Urothelium cell line (cell line): Measurements from ENCODE around the gene FGD6.
"Not testable (repeated sequence)": the region's sequence is repeated elsewhere in the genome, so short reads cannot be mapped to it uniquely, and the experiment has no call there.

Experiments
- DNase-seq: peaks from one replicate; pipeline ENCODE4 v3.0.0; 2011; ENCODE audit warnings: low spot score, mixed read lengths
- FAIRE-seq: peaks from 2 replicates; lab custom pipeline; 2011; peaks lifted over from hg19 to GRCh38; lab: Jason Lieb, UNC

The FGD6 gene

GRCh38 chr12:95217377-95218149 lies at the start of gene FGD6, which contains the start of gene VEZT:
FGD6 (minus strand) TSS chr12:95217467; CDS start chr12:95217240, 227 bp downstream.
VEZT (plus strand) TSS chr12:95217807; CDS start chr12:95217851, 44 bp downstream.
- peak; percentile 91 for DNase-seq
- peak; percentile 42 for FAIRE-seq

GRCh38 chr12:95266254-95266653 lies 49.0 kb upstream of the FGD6 start:
- FAIRE-seq: no peak
- no peak for DNase-seq

GRCh38 chr12:95265765-95266164 lies 48.5 kb upstream of the FGD6 start:
- no peak for DNase-seq

GRCh38 chr12:95262808-95263207 lies 45.5 kb upstream of the FGD6 start:
- DNase-seq (no peak), FAIRE-seq (no peak)

More at GRCh38 chr12:95265765-95266164, 48.5 kb upstream of the FGD6 start:
- no peak for FAIRE-seq

GRCh38 chr12:95261109-95261508 lies 43.8 kb upstream of the FGD6 start:
- no peak for FAIRE-seq
- DNase-seq: no peak

GRCh38 chr12:95259368-95259767 lies 42.1 kb upstream of the FGD6 start:
- no peak for DNase-seq
- FAIRE-seq: no peak

- DNase-seq: no peak
- FAIRE-seq: no peak
Observed at GRCh38 chr12:95258803-95259202, 41.5 kb upstream of the FGD6 start.

DNA sequence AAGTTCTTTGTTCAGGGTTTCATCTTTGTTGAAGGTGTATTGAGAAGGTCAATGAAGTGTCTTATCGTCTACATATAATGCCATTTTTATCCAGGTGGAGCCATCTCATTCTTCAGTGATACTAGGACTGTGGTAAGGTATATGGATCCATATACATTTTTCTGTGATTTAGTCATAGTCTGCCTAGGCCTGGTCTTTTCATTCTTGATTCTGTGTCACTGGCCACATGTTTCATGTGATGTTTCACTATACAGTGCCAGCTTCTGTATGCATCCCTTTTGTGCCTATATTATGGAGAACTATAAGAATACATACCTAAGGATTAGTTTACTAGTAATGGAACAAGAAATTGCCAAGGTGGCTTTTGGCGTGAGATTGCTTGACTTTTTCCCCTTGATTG lies 40.9 kb upstream of the FGD6 start:
- no peak for FAIRE-seq

DNA sequence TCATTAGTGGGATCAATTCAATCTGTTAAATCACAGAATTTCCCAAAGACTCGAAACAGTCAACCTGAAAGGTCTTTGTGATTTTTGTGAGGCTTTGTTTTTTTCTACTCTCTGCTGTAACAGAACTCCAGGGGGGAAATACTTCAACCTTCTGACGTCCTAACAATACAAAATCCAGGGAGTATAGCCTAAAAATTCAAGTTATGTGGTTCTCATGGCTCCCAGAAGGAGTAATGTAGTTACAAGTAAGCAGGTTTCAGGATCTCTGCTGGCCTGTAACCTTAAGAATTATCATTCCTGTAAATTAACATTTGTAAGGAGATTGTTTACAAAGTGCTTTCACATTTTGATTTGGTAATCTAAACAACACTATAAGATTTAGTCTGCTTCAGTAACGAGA lies 40.3 kb upstream of the FGD6 start:
- FAIRE-seq: no peak

More for the DNA sequence above, 40.9 kb upstream of the FGD6 start:
- no peak for DNase-seq

DNA sequence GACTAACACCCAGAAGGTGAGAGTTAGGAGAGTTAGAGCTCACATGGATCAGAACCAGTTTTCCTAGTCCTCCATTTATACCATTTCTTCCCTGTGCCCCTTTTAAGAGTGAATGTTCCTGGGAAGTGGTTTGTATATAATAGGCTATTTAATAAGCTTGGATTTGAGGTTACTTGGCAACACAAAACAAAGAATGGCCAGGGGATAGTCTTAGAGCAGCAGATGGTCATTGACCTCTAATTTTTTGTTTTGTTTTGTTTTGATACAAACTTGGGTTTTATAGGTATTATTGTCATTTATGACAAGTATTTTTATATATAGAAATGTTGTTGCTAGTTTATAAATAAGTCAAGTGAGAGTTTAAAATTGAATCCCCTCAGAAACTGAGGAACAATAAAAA lies 36.1 kb upstream of the FGD6 start:
- DNase-seq (no peak), FAIRE-seq (no peak)

More for the DNA sequence above, 40.3 kb upstream of the FGD6 start:
- no peak for DNase-seq

DNA sequence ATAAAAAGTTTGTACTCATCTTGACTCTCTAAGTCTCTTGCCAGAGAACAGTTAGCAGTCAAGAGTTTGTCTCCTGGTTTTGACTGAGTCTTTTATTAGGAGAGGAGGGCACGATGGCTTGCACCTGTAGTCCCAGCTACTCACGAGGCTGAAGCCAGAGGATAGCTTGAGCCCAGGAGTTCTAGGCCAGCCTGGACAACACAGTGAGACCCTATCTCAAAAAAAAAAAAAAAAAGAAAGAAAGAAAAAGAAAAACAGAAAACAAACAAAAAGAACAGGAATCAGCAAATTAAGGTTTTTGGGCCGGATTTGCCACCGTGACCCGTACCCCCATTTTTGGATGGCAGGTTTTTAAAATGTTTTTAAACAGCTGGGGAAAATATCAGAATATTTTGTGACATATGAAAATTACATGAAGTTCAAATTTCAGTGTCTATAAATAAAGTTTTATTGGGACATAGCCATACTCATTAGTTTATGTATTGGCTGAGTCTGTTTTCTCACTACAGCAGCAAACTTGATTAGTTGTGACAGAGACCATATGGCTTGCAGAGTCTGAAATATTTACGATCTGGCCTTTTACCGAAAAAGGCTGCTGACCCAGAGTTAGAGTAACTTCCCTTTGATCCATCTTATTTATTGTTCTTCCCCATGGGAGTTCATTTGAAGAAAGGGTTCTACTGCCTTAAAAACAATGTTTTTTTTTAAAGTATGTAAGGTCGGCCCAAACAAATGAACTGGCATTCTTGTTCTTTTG lies 31.5 kb upstream of the FGD6 start:
- FAIRE-seq (no peak), DNase-seq (no peak)

DNA sequence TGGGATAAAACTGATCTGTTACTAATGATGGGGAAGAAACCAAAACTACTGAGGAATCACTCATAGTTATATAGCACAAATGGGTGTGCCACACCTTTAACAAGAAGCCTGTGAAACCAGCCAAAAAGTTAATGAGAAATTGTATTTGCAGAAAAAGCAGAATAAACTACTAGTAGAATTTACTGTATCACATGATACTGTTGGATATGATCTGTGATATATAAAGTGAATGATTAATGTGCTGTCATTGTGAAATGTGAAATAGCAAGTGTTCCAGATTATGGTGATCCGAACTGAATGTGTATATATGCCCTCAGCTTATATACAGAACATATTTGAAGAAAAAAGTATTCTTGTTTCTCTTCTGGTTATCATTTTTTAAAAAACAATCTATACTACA lies 30.8 kb upstream of the FGD6 start:
- DNase-seq (no peak), FAIRE-seq (no peak)

DNA sequence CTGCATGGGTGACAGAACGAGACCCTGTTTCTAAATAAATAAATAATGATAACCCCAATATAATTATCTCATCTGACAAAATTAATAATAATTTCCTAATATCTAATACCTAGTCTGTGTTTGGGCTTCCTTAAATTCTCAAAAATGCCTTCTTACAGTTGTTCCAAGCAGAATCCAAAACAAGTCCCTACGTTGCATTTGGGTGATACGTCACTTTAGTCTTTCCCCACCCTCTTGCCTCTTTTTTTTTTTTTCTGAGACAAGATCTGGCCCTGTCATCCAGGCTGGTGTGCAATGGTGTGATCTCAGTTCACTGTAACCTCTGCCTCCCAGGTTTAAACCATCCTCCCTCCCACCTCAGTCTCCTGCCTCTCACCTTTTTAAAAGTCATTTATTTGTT lies 27.1 kb upstream of the FGD6 start:
- FAIRE-seq (no peak), DNase-seq (no peak)

- DNase-seq (no peak), FAIRE-seq (no peak)
Observed at GRCh38 chr12:95243497-95244183, 26.4 kb upstream of the FGD6 start.

DNA sequence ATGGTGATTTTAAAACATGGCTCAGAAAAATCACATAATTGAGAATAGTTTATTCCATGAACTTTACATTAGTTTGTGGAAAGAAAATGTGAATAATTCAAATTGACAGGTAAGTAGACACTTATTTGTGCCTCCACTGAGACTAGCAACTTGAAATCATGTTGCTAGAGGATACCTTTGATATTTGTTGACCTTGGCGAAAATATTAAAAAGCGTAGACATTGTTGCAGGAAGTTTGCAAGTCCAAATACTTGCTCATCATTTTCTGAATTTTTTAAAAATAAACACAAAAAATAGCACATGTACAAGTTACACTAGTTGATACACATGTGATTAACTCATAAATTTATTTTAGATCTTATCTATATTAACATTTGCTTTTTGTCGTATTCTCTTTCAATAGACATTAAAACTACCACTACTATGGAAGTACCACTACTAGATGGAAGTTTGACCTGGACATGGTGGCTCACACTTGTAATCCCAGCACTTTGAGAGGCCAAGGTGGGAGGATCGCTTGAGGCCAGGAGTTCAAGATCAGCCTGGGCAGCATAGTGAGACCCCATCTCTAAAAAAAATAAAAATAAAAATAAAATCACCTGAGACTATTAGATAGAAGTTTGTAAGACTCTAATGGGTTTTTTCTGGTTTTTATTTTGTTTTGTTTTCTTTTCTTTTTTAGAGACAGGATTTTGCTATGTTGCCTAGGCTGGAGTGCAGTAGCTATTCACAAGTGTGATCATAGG lies 24.7 kb upstream of the FGD6 start:
- FAIRE-seq (no peak), DNase-seq (no peak)

DNA sequence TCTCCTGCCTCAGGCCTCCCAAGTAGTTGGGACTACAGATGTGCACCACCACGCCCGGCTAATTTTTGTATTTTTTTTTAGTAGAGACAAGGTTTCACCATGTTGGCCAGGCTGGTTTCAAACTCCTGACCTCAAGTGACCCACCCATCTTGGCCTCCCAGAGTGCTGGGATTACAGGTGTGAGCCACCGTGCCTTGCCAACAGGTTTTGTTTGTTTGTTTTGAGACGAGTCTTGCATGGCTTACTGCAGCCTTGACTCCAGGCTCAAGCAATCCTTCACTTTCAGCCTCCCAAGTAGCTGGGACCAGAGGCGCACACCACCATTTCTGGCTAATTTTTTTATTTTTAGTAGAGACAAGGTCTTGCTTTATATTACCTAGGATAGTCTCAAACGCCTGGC lies 23.9 kb upstream of the FGD6 start:
- not testable (repeated sequence) for FAIRE-seq, DNase-seq

- no peak for FAIRE-seq
- DNase-seq: no peak
Observed at GRCh38 chr12:95240556-95240955, 23.3 kb upstream of the FGD6 start.

DNA sequence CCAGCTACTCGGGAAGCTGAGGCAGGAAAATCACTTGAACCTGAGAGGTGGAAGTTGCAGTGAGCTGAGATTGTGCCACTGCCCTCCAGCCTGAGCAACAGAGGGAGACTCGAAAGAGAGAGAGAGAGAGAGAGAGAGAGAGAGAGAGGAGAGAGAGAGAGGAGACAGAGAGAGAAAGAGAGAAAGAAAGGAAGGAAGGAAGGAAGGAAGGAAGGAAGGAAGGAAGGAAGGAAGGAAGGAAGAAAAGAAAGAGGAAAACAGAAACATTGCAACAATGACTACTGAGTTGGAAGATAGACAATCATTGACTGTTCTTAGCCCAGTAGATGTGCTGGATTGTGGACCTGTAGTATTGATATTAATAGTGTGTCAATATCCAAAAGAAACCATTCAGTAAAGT lies 22.6 kb upstream of the FGD6 start:
- FAIRE-seq, DNase-seq: not testable (repeated sequence)

GRCh38 chr12:95239216-95239615 lies 21.9 kb upstream of the FGD6 start:
- DNase-seq: no peak
- FAIRE-seq: no peak

GRCh38 chr12:95238150-95238549 lies 20.9 kb upstream of the FGD6 start:
- FAIRE-seq (no peak), DNase-seq (no peak)

DNA sequence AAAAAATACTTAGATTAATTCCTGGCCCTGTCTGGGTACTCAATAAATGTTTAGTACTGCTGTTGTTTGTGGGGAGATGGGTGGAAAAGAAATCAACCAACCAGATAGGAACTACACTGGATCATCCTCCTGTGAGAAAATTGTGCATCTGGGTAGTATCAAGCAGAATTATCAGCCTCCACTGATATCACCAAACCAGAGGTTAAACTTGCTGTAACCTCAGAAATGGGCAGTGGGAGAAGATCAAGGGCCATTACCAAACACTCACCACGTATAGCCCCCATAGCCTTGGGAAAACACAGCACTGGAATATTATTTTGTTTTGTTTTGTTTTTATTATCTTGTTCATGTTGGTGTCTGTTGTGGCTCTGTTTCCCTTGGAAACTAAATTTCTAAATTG lies 20.0 kb upstream of the FGD6 start:
- FAIRE-seq: no peak
- DNase-seq: no peak
